Measurements from ENCODE around the gene WDR48.
A peak's percentile ranks its signal among the peaks of the same experiment; 100 is the strongest.
"Not testable (repeated sequence)": the region's sequence is repeated elsewhere in the genome, so short reads cannot be mapped to it uniquely, and the experiment has no call there.

Gene WDR48

DNA sequence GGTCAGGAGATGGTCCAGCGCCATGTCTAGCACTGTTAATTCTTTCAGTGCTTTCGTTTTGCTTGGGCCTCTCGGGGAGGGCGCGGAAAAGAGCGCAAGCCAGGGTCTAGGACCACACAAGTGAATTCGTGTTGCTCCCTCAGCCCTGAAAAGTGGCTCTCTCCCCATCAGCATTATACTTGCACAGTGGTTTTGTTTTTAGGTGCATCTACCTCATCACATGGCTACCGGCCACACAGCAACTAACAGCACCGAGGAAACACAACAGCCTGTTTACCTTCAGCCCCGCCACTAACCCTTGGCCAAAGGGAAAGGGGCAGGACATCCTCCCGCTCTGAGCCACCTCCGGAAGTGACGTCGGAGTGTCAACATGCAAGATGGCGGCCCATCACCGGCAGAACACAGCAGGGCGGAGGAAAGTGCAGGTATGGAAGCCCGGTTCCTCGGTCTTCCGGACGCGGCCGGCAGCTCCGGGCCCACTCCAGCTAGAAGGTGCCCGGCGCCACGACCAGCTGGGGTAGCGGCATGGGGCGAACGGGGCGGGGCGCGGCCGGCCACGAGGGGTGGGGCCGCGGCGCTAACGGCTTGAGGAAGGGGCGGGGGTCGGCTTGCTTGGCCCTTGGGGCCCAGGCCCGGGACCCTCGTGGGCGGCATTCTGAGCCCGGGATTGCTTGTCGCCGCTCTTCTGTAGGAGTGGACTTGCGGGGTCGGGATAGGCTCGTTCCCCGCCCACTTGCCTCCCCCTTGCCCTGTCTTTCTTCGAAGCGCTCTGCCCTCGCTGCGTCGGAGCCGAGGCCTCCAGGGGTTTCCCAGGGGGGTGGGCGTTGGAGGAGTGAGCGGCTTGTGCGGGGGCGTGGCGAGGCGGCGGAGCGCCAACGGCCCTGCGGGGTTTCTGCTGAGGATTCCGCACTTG lies at the start of gene WDR48, which contains the start of gene SCN11A:
Gene WDR48, plus strand, starts transcription at position 368 of the 913 bp plus-strand sequence. Its CDS starts 10 bp downstream, at position 378.
Gene SCN11A, minus strand, starts transcription at position 296 of the 913 bp plus-strand sequence. CDS start 101,582 bp downstream, outside the sequence.
- peak; percentile 93 for DNase-seq

DNA sequence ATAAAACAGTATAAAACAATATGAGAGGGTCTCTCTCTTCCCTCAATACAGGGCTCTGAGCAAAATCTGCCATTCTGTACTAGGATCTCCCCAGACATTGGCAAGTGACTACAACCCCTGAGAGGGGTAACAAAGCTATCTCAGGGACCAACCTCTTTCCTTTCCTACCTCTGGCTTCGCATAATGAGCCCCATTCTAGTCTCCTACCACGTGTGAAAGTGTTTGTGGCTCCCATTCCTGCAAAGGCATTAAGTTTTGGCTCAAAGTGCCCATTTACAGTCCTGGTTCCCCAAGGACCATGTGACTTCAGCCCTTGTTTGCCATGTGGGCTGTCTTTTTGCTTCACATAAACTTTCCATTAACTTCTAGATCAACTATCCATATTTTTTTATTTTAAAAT lies 46.5 kb upstream of the WDR48 start:
- DNase-seq = no peak

DNA sequence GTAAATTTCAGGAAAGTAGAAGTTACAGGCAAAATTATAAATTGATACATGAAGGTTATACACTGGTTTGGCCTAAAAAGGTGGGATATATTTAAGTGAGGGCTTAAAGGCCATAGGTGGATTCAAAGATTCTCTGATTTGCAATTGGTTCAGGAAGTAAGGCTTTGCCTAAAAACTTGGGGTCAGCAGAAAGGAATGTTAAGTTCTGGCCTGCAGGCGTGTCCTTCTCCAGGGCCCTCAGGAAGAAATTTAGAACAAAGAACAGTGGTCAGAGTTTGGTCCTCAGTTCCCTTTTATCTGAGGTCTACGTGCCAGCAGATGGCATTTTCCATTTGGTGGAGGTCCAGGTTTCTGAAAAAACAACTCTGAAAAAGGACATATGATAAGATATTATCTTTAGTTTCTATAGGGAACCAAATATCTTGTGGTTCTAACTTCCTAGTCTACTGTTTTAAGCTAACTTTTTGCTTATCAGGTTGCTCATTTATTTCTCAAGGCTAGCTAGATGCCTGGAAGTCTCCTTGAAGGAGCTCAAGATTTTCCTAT lies 40.6 kb upstream of the WDR48 start:
- no peak for DNase-seq

DNA sequence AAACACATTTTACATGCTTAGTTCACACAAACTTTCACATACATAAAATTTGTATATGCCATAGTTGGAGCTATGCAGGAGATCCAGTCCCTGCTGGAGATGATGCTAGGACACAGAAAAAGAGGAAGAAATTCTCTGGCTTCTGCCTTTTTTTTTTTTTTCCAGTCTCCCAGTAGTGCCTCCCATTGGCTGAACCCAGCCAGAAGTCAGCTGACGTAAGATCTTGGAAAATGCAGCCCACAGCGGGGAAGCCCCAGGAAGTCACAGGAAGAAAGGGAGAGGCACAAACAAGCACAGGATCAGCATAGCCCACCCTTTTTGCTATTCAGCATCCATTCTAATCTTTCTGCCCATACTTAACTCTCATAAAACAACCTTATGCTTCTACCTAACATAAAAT lies 38.5 kb upstream of the WDR48 start:
- no peak for DNase-seq

DNA sequence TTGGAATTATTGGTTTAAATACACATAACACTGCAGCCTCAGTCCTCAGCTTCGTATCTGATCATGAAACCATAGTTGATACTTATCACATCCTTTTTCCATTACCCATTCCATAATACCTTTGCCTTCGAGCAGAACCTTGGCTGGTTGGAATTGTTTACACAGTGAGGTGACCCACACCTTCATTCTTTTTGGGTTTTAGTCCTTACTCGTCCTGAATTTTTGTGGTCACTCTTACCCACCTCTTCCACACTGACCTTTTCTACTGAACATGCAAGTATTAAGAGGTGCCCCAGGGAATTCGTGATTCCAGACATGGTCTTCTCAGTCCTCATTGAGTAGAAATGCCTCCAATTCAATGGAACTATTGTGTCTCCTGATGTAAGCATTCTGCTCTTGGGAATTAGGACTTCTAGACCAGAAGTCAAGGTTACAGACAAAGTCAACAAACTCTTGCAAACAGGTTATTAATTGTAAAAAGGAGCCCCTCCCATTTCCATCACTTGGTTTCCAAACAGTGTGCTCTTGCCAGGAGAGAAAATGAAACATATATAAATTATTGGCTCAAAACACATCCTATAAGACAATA lies 37.8 kb upstream of the WDR48 start:
- DNase-seq = no peak

DNA sequence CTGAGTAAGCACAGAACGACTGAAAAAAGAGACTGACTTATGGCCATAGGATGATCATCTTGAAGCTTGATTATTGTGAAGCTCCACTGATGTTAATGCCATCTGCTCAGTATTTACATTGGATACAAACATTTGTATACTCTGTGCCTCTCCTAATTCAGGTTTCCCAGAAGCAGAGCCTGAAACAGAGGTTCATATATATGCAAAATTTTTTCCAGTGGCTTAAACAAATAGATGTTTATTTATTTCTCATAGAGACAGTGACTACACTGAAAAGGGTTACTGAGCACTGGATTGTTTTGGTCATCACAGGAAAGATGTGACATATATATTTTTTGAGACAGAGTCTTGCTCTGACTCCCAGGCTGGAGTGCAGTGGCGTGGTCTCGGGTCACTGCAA lies 36.4 kb upstream of the WDR48 start:
- no peak for DNase-seq

DNA sequence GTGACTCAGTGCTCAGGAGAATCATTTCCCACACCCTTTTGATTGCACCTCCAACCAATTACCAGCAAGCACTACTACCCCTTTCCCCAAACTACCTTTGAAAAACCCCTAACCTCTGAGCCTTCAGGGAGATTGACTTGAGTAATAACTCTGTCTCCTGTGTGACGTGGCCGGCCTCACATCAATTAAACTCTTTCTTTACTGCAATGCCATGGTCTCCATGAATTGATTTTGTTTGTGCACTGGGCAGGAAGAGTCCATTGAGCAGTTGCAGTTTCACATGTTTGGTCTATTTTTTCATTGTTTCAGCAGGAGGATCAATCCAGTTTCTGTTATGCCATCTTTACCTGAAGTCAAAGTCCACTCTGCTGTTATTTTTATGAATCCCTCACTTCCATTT lies 32.5 kb upstream of the WDR48 start:
- DNase-seq = no peak

DNA sequence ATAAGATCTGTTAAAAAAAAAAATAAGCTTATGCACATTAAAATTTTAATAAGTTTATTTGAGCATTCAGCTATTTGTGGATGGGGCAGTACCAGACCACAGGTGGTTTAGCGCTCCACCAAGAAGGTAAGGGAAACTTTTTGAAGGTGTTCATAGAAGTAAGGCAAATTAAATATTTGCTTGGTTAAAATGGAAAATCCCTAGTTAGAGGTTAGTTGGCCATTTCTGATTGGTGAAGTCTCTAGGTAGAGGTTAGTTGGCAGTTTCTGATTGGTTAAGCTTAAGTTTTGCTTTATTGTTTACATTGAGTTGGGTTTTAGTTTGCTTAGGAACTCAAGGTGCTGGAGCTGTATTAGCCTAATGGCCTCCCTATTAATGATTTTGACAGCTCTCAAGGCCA lies 30.8 kb upstream of the WDR48 start:
- DNase-seq = no peak

DNA sequence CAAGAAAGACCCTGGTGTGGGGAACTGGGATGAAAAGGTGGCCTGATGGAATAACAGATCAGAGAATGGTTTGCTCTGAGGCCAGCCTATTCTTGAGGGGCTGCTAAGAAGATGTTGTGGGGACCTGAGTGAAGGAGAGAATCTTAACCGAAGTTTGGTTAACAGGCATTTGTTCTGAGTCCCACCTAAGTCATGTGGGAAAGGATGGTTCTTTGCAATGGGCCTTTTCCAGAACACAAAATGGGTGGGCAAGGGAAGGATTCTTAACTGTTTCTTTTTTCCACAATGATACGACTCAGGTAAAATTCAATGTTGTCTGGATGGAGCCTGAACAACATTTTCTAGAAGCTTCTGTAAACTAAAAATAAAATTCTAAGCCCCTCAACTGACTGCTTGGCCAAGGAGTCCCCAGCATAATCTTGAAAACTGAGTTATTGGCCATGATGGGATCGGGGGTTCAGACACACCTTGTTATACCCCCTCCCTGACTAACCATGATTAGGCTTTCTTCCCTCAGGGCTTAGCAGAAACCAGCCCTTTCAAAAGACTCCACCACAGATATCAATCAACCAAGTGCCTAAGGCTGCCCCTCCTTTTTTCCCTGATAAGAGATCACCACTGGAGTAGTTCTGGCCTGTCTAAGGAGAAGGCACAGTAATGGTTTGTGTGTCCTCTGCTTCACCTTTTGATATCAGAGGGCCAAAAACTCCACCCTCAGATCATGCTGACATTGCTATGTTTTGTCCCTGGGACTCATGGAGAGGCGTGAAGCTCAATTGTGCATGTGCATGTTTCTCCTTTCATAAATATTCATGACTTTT lies 30.1 kb upstream of the WDR48 start:
- DNase-seq = no peak

DNA sequence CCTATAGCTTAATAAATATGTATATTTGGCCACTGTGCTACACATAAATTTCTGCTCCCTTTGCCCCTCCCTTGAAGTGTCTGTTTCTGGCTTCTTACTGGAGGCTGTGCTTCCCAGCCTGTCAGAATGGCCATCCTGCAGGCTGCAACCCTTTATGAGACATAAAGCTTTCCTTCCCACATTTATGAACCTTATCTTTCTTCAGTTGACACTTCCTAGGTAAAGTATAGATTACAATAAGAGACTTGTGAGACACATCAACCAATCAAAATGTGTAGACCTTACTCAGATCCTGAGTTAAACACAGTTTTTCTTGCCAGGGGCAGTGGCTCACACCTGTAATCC lies 29.6 kb upstream of the WDR48 start:
- DNase-seq = no peak

DNA sequence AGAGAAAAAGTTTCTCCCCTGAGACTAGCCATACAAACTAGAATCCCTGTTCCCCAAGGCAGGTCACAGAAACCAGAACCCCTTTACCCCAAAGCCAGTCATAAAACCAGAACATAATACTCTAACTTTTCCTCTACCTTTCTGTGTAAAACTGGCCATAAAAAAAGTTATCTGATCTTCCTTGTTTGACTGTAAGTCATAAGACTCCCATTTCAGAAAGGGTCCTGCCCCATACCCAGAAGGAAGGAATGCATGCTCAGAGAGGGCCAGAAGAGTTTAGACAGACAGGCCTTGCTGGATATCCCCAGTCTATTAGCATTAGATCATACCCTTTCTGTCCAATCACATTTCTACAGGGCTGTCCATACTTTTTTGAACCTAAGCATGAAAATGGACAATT lies 27.3 kb upstream of the WDR48 start:
- no peak for DNase-seq

DNA sequence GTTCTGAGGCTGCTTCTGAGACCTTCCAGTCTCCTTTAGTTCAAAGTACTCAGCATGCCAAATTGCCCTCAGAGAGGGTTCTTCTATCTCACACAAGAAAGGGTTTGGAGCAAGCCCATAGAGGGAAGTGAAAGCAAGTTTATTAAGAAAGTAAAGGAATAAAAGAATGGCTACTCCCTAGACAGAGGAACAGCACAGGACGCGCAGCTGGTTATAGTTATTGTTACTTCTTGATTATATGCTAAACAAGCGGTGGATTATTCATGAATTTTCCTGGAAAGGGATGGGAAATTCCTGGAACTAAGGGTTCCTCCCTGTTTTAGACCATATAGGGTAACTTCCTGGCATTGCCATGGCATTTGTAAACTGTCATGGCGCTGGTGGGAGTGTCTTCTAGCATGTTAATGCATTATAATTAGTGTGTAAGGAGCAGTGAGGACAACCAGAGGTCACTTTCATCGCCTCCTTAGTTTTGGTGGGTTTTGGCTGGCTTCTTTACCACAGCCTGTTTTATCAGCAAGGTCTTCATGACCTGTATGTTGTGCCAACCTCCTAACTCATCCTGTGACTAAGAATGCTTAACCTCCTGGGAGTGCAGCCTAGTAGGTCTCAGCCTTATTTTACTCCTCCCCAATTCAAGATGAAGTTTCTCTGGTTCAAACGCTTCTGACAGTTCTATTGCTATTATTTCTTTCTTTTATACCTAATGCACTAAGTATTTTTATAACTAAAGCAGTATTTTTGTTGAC lies 26.4 kb upstream of the WDR48 start:
- no peak for DNase-seq

DNA sequence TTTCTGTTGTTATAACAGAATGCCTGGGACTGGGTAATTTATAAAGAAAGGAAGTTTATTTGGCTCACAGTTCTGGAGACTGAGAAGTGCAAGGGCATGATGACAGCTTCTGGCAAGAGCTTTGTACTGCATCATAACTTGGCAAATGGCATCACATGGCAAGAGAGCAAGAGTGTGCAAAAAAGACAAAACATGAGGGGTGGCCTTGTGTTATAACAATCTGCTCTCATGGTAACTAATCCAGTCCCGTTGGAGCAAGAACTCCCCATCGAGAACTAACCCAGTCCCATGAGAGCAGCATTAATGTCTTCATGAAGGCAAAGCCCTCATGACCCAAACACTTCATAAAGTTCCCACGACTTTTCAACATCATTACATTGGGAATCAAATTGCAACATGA lies 23.3 kb upstream of the WDR48 start:
- no peak for DNase-seq

DNA sequence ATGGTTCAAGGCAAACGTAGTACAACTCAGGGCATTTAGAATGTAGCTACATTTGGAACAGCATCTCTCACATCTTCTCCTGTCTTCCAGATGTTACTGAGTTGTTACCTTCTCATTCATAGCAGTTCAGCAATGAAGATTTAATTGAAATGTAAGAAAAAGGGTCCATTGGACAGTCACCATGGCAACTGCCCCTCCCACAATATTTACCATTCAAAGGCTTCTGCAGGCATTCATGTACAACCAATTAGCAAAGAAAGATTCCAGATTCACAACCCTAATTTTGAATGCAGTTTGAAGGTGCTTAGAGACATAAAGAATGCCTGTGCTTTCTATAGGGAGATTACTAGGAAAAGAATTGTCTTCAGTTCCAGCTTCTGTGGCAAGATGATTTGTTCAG lies 22.3 kb upstream of the WDR48 start:
- DNase-seq = no peak

DNA sequence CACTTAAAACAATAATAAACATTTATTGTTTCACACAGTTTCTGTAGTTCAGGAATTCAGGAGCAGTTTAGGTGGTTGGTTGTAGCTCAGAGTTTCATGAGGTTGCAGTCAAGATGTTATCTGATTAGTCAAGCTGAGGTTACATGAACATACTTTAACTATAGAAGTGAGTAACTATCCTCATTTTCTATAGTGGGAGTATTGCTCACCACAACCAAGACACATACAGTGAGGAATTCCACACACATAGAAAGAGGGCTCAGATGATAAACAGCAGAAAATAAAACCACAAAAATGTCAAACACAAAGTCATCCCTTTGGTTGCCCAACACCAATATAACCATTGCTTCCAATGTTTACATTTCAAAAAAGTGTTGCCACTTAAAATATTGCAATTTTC lies 13.7 kb upstream of the WDR48 start:
- no peak for DNase-seq

DNA sequence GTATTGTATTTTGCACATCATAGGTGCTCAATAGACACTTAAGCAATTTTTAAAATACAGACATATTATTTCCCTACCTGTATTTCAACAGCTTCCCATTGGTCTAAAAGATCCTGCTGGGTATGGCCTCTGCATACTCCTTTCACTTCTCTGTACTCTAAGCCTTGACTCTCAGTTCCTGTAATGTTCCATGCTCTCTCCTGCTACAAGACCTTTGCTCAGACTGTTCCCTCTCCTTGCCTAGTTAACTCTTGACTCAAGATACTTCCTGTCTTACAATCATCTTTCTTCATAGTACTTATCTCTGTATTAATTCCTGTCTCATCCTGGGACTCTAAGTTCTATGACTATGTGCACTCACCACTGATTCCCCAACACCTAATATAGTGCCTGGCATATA lies 1.8 kb upstream of the WDR48 start:
- DNase-seq = no peak

DNA sequence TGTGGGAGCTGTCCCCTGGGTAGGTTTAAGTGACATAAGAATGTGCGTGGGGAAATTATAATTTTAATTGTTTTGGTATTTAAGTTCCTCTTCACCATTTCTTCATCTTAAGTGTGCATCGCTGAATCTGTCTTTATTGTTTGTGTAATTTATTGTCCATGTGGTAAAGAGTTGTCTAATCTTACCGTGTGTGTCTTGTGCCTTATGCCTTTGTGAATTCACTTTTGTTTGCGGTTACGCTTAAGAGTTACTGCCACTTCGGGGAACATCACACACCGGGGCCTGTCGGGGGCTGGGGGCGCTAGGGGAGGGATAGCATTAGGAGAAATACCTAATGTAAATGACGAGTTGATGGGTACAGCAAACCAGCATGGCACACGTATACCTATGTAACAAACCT lies 767 bp downstream of the WDR48 start:
- DNase-seq = no peak

DNA sequence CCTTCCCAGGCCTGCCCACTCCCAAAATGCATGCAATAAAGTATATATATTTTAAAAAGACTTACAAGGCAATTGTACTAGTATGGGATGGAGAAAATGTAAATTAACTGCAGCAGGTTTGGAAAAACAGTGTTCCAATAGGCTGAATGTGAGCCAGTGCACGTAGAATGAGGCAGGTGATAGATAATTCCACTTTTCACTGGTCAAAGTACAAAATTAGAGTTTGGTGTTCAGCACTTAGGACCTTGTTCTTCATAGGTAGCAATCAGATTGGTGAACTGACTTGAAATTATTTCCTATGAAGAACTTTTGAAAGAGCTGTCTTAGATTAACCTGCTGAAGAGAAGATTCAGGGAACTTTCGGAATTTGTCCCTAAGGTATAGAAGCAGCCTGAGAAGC lies 1.9 kb downstream of the WDR48 start:
- no peak for DNase-seq

DNA sequence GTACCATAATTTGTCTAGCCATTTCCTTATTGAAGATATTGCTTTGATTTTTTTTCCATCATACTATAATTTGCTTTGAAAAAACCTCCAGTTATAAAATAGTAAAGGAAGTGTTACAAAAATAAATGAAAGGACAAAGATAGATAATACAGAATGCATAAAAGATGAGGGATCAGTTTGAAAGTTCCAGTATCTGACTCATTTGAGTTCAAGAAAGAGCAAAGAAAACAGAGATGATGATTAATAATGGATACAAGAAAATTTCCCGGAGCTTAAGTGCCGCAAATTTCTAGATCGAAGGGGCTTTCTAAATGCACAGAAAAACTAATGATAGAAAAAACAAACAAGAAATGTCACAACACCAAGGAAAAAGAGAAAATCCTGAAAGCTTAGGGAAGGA lies 4.3 kb downstream of the WDR48 start:
- no peak for DNase-seq

DNA sequence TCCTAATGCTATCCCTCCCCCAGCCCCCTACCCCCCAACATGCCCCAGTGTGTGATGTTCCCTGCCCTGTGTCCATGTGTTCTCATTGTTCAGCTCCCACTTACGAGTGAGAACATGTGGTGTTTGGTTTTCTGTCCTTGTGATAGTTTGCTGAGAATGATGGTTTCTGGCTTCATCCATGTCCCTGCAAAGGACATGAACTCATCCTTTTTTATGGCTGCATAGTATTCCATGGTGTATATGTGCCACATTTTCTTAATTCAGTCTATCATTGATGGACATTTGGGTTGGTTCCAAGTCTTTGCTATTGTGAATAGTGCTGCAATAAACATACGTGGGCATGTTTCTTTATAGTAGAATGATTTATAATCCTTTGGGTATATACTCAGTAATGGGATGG lies 9.4 kb downstream of the WDR48 start:
- not testable (repeated sequence) for DNase-seq

DNA sequence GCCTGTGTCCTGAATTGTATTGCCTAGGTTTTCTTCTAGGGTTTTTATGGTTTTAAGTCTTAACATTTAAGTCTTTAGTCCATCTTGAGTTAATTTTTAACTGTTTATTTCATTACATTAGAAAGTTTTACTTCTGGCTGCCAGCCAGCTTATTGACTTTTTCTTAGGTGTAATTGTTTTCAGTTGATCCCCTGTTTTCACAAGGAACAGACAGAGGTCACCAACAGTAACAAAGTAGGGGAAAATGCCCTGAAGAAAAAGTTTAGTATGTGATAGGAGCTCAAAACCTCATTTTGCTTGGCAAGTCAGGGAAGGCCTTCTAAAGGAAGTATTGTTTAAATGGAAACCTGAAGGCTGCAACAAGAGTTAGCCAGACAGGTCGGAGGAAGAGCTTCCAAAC lies 10.4 kb downstream of the WDR48 start:
- DNase-seq = no peak

DNA sequence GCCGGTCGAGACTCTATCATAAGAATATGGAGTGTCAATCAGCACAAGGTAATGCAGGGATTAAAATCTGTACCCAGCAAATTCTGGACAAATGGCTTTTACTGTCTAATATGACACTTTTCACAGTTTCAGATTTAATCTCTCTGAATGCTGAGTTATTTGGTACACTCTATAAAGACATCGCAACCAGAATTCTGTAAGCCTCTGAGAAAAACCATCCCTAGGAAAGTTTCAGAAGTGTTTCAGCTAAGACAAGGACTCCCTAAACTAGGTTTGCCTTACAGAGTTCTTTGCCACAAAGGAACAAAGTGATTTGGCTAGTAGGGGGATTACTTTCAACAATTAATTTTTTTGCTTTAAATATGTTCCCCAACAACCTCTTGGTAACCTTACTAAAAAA lies 11.3 kb downstream of the WDR48 start:
- no peak for DNase-seq

DNA sequence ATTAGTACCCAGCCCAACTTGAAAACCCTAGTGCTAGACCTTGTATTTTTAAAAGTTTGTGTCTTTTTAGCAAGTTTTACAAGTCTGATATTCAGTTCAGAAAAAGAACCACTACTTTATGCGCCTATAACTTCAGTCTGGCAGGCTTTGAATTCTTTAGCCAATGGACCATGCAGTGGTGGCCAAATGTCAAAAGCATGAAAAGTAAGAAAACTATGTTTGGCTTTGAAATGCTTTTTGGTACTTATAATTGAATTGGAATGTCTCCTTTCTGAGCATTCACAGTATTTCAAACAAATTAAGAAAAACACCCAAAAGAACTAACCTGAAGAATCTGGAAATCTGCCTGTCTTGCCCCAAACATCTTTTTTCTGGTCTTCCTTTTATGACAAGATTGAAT lies 12.8 kb downstream of the WDR48 start:
- DNase-seq = no peak
